K562 (cell line): Measurements from ENCODE around the gene INPP5K. TPM values are rescaled to one million over a fixed set of nuclear protein-coding genes. Genes with fewer than 3 reads are reported as not detected.

Experiments used
- ATAC-seq: fragments of 200-7000 bp; cut with Tn5 transposase; 3 replicates; pipeline ENCODE4 v1.9.1; 2020; ENCODE audit warnings: moderate library complexity
- BruUV-seq: library from RNA; stranded (reverse); fragments of 400-500 nt; replicated peaks from 2 replicates; lab custom pipeline; 2021; lab: Mats Ljungman, UMichigan
- CTCF ChIA-PET: fragments of 300-600 bp; formaldehyde crosslinking; extraction: SDS; loops from one replicate; lab custom pipeline; 2021; ENCODE audit warnings: low intra/inter-chr PET ratio; lab: Yijun Ruan, JAX
- POLR2A ChIA-PET: fragments of 300-600, 350-650 bp; sonication (Branson Sonifier 250); formaldehyde crosslinking; extraction: SDS; loops from one replicate; lab custom pipeline; 2021; ENCODE audit warnings: antibody characterized with exemption, inconsistent platforms; lab: Yijun Ruan, JAX
- DNase-seq, 4 experiments: peaks; one replicate each; pipeline versions ENCODE4 v3.0.0 to v3.0.0-alpha.2; 2011 to 2018; ENCODE audit warnings: low spot score in 3 of 4, mixed read lengths in 3 of 4; ENCODE audit errors: extremely low read depth in 1 of 4
- FAIRE-seq: peaks from 2 replicates; lab custom pipeline; 2011; peaks lifted over from hg19 to GRCh38; lab: Jason Lieb, UNC
- H2AFZ ChIP-seq: 2 replicates; pipeline ENCODE4 v1.6.0; 2011; ENCODE audit warnings: low read depth, low read length, control low read depth, inconsistent platforms
- H3K27ac ChIP-seq: fragments of 200-600 bp; 3 replicates; pipeline ENCODE4 v1.8.0; 2011; ENCODE audit warnings: low read depth, mild to moderate bottlenecking, control low read depth, inconsistent platforms, low read length, moderate library complexity, mixed read lengths; ENCODE audit errors: extremely low read depth
- H3K27me3 ChIP-seq, 2 experiments: fragments of 300-600 bp in 1 of 2; 2 replicates in 1 of 2; 3 replicates in 1 of 2; pipeline versions ENCODE4 v1.6.0 to v1.8.0; 2011; ENCODE audit warnings: inconsistent platforms in 2 of 2, low read length in 2 of 2, mild to moderate bottlenecking in 1 of 2, mixed read lengths in 1 of 2, moderate library complexity in 1 of 2; ENCODE audit not compliant: control insufficient read depth in 2 of 2, insufficient read depth in 2 of 2
- H3K36me3 ChIP-seq: fragments of 300-600 bp; 3 replicates; pipeline ENCODE4 v1.8.0; 2011; ENCODE audit warnings: mild to moderate bottlenecking, low read length, inconsistent platforms; ENCODE audit not compliant: control insufficient read depth, insufficient read depth
- H3K4me1 ChIP-seq, 2 experiments: fragments of 200-600 bp in 1 of 2; replicated peaks in 1 of 2; 2 replicates in 1 of 2; 3 replicates in 1 of 2; pipeline versions ENCODE4 v1.5.1 to v1.8.0; 2011; ENCODE audit warnings: inconsistent platforms in 2 of 2, low read length in 2 of 2, mild to moderate bottlenecking in 1 of 2, mixed read lengths in 1 of 2, moderate library complexity in 1 of 2; ENCODE audit not compliant: control insufficient read depth in 2 of 2, insufficient read depth in 2 of 2
- H3K4me2 ChIP-seq: 2 replicates; pipeline ENCODE4 v1.6.1; 2011; ENCODE audit warnings: low read length, control low read depth, inconsistent platforms, mixed read lengths; ENCODE audit not compliant: insufficient read depth
- H3K4me3 ChIP-seq: fragments of 200-600 bp; sonication (generic), shearing (Covaris generic); 2 replicates; pipeline ENCODE4 v1.5.1; 2016; ENCODE audit warnings: control low read depth, inconsistent platforms
- H3K79me2 ChIP-seq: fragments of 200-600 bp; 3 replicates; pipeline ENCODE4 v1.8.0; 2011; ENCODE audit warnings: low read length, inconsistent platforms; ENCODE audit not compliant: control insufficient read depth, insufficient read depth
- H3K9ac ChIP-seq, 2 experiments: 2 replicates each; pipeline versions ENCODE4 v1.6.0 to v1.6.1; 2011; ENCODE audit warnings: low read depth in 2 of 2, low read length in 2 of 2, control low read depth in 1 of 2, inconsistent platforms in 1 of 2, mild to moderate bottlenecking in 1 of 2, mixed read lengths in 1 of 2; ENCODE audit not compliant: insufficient read depth in 1 of 2
- H3K9me1 ChIP-seq: one replicate; pipeline ENCODE4 v1.6.0; 2011; ENCODE audit warnings: inconsistent platforms, mild to moderate bottlenecking, low read length, moderate library complexity; ENCODE audit not compliant: control insufficient read depth, insufficient read depth
- H3K9me3 ChIP-seq: replicated peaks from 2 replicates; pipeline ENCODE4 v1.5.1; 2011; ENCODE audit warnings: low read depth, low read length, inconsistent platforms; ENCODE audit not compliant: control insufficient read depth, insufficient read depth
- H4K20me1 ChIP-seq: replicated peaks from 2 replicates; pipeline ENCODE4 v1.6.1; 2011; ENCODE audit warnings: low read length, inconsistent platforms, mixed read lengths; ENCODE audit not compliant: control insufficient read depth, insufficient read depth
- CEBPB ChIP-seq: fragments of 450-650 bp; IDR thresholded peaks from 2 replicates; pipeline ENCODE4 v1.6.1; 2016; ENCODE audit warnings: missing genetic modification characterization, missing compliant biosample characterization
- FUS ChIP-seq: fragments of 200-400 bp; formaldehyde crosslinking; optimal IDR thresholded peaks from 2 replicates; pipeline ENCODE3; 2017; ENCODE audit warnings: low read depth, low read length
- HDAC2 ChIP-seq: fragments of 450-650 bp; IDR thresholded peaks from 2 replicates; pipeline ENCODE4 v1.6.1; 2016; ENCODE audit warnings: mild to moderate bottlenecking
- KAT8 ChIP-seq: fragments of 450-650 bp; IDR thresholded peaks from 2 replicates; pipeline ENCODE4 v1.6.1; 2016; ENCODE audit warnings: low read depth, mild to moderate bottlenecking
- NR2F6 ChIP-seq: fragments of 450-650 bp; formaldehyde crosslinking; IDR thresholded peaks from 2 replicates; pipeline ENCODE4 v1.4.0; 2020; ENCODE audit warnings: mild to moderate bottlenecking
- RFX7 ChIP-seq: fragments of 250-450 bp; sonication (Bioruptor Pico); IDR thresholded peaks from 2 replicates; pipeline ENCODE4 v1.5.1; 2021; ENCODE audit warnings: mild to moderate bottlenecking
- ZNF232 ChIP-seq: sonication (generic); formaldehyde crosslinking; IDR thresholded peaks from 2 replicates; pipeline ENCODE4 v1.8.0; 2022; ENCODE audit warnings: mild to moderate bottlenecking, missing genetic modification reagents
- ZNF274 ChIP-seq: IDR thresholded peaks from 2 replicates; pipeline ENCODE4 v1.6.1; 2011; ENCODE audit warnings: low read depth, mild to moderate bottlenecking, low read length, moderate library complexity, borderline replicate concordance
- WGBS: fragments of 100-300 bp; shearing (Covaris generic); methylation state at CpG from one replicate; pipeline ENCODE4 v1.1.6; 2016; ENCODE audit warnings: low coverage, mixed read lengths; ENCODE audit not compliant: insufficient coverage; ENCODE audit errors: missing lambda C conversion rate; 5-methylcytosine and 5-hydroxymethylcytosine counted together
- in situ Hi-C: fragments of 300-500 bp; cut with MboI; formaldehyde crosslinking; loops from 4 replicates; pipeline ENCODE4 v1.15.0; 2018; ENCODE audit warnings: inconsistent platforms, mixed read lengths
- intact Hi-C: fragments of 100-400 bp; cut with micrococcal nuclease; formaldehyde crosslinking; loops from 2 replicates; pipeline ENCODE4 v1.14.2; 2022
- polyA plus RNA-seq, 8 experiments: library from polyadenylated mRNA; depleted of rRNA in 4 of 8; stranded (reverse) in 5 of 8; unstranded in 3 of 8; fragments of >200 nt; fragmentation: Nextera tagmentation in 2 of 8; fragmentation: Illumina TruSeq in 1 of 8; extraction: Ambion mirVana in 2 of 8; extraction: Trizol in 1 of 8; gene quantifications; 2 replicates each; pipeline versions ENCODE4 v1.2.1 to v1.2.3, GENCODE V29; 2011 to 2014; ENCODE audit warnings: inconsistent platforms in 1 of 8, missing spikeins in 1 of 8
- total RNA-seq, 7 experiments: library from RNA; depleted of rRNA in 6 of 7; stranded (reverse); fragments of >200 nt in 6 of 7; fragmentation: Illumina TruSeq in 2 of 7; extraction: Trizol in 2 of 7; gene quantifications; 2 replicates each; pipeline versions ENCODE4 v1.2.1 to v1.2.3, GENCODE V29; 2011 to 2021; ENCODE audit warnings: low replicate concordance in 1 of 7
- TF ChIP-seq, protein P1 (sequence below), 2 experiments: IDR thresholded peaks; 2 replicates each; pipeline ENCODE4 v1.6.1; 2012; ENCODE audit warnings: improper control_type of control experiment in 2 of 2, low read depth in 2 of 2, low read length in 2 of 2, borderline replicate concordance in 1 of 2
- TF ChIP-seq, protein P2 (sequence below): sonication (generic); formaldehyde crosslinking; IDR thresholded peaks from 2 replicates; pipeline ENCODE4 v1.8.0; 2022; ENCODE audit warnings: missing genetic modification reagents, mild to moderate bottlenecking, moderate library complexity, borderline replicate concordance

Gene INPP5K
- total and polyA plus RNA-seq, 9 of the 15 experiments (the other 6 are each of a cell fraction or from before 2014, with no cell fraction given), result 0.63 to 15.1 (median 10.1) TPM

DNA sequence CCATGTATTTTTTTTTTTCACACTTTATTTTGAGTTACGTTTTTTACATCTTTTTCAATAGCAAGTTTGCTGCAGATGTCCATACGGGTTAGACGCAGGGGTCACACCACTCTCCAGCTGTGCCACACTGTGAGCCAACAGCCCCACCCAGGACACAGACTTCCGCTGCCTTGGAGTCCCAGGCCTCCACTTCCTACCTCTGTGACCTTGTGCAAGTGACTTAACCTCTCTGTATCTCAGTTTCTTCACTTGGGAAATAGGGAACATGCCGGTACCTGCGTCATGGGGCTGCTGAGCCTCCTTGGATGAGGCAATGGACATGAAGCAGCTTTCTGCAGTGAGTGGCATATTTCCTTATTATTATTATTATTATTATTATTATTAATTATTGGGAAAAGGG is 49.5 kb upstream of the INPP5K start:
- POLR2A ChIA-PET, result interaction anchor here (0.5 to 1.4 kb wide), 2 partner anchors 12 to 52 kb away, joined by 5 read pairs; no protein-coding TSS in a partner anchor
- DNase-seq (no peak), ATAC-seq (no peak), FAIRE-seq (no peak)
- in situ Hi-C loops (no loop called here), intact Hi-C loops (no loop called here)
- Histone ChIP-seq H3K27me3 (no peaks in the 10 kb centered on the region), H3K27ac (no peak overlapping the region), H3K4me3 (no peak overlapping the region), H3K9me1 (no peaks in the 10 kb centered on the region), H2AFZ (no peak overlapping the region), H3K36me3 (no peaks in the 10 kb centered on the region), H3K79me2 (peaks cover 12% of the 10 kb centered on the region), H3K4me1 (peaks cover 21 to 48% of the 10 kb centered on the region in 2 experiments; a peak in 4 of 5 replicates), H3K9ac (no peak overlapping the region), H4K20me1 (peaks cover 9% of the 10 kb centered on the region), H3K4me2 (no peak overlapping the region), H3K9me3 (no peaks in the 10 kb centered on the region)
- BruUV-seq, result no TSS peak
- no peak for TF ChIP-seq HDAC2
- TF ChIP-seq, protein P1, sequence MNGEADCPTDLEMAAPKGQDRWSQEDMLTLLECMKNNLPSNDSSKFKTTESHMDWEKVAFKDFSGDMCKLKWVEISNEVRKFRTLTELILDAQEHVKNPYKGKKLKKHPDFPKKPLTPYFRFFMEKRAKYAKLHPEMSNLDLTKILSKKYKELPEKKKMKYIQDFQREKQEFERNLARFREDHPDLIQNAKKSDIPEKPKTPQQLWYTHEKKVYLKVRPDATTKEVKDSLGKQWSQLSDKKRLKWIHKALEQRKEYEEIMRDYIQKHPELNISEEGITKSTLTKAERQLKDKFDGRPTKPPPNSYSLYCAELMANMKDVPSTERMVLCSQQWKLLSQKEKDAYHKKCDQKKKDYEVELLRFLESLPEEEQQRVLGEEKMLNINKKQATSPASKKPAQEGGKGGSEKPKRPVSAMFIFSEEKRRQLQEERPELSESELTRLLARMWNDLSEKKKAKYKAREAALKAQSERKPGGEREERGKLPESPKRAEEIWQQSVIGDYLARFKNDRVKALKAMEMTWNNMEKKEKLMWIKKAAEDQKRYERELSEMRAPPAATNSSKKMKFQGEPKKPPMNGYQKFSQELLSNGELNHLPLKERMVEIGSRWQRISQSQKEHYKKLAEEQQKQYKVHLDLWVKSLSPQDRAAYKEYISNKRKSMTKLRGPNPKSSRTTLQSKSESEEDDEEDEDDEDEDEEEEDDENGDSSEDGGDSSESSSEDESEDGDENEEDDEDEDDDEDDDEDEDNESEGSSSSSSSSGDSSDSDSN (IDR thresholded peaks at IDR 0.05; ENCODE audit: borderline replicate concordance in 1 of 2, low read depth in 2 of 2, low read length in 2 of 2), result no peak
- no peak for TF ChIP-seq RFX7 (CRISPR knock-in tag)
- no peak for TF ChIP-seq KAT8
- TF ChIP-seq CEBPB, result no peak
- TF ChIP-seq, protein P2, sequence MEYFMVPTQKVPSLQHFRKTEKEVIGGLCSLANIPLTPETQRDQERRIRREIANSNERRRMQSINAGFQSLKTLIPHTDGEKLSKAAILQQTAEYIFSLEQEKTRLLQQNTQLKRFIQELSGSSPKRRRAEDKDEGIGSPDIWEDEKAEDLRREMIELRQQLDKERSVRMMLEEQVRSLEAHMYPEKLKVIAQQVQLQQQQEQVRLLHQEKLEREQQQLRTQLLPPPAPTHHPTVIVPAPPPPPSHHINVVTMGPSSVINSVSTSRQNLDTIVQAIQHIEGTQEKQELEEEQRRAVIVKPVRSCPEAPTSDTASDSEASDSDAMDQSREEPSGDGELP (CRISPR knock-in tag), result no peak
- TF ChIP-seq ZNF274, result no peak
- no peak for TF ChIP-seq NR2F6 (CRISPR knock-in tag)
- TF ChIP-seq FUS, result no peak
- TF ChIP-seq ZNF232, result no peak
- CTCF ChIA-PET, result no interaction called here
- WGBS, result 81% methylated on average over 6 of the region's 6 CpGs
